IMR-90 (cell line): Measurements from ENCODE around the gene NDST1. TPM values are rescaled to one million over a fixed set of nuclear protein-coding genes. Genes with fewer than 3 reads are reported as not detected.

Source experiments
- ATAC-seq: fragments of 200-7000 bp; cut with Tn5 transposase; 2 replicates; pipeline ENCODE4 v1.9.1; 2020; ENCODE audit warnings: low read depth, mild to moderate bottlenecking, moderate library complexity
- BruUV-seq: library from RNA; stranded (reverse); fragments of 400-500 nt; replicated peaks from 2 replicates; lab custom pipeline; 2021; lab: Mats Ljungman, UMichigan
- CTCF ChIA-PET: fragments of 300-600 bp; formaldehyde crosslinking; extraction: SDS; loops from one replicate; lab custom pipeline; 2021; ENCODE audit warnings: antibody characterized with exemption; lab: Yijun Ruan, JAX
- POLR2A ChIA-PET: fragments of 300-600 bp; sonication (Branson Sonifier 250); formaldehyde crosslinking; loops from one replicate; lab custom pipeline; 2022; ENCODE audit warnings: antibody characterized with exemption; ENCODE audit not compliant: unreplicated experiment; lab: Charles Lee
- DNase-seq: peaks from one replicate; pipeline ENCODE4 v3.0.0; 2013
- H2AFZ ChIP-seq: replicated peaks from 2 replicates; pipeline ENCODE3; 2013; ENCODE audit warnings: low read length, mild to moderate bottlenecking; ENCODE audit not compliant: poor library complexity
- H2AK5ac ChIP-seq: 2 replicates; pipeline ENCODE4 v1.6.1; 2013; ENCODE audit warnings: low read depth, low read length, inconsistent platforms
- H2AK9ac ChIP-seq: replicated peaks from 2 replicates; pipeline ENCODE3; 2013; ENCODE audit warnings: mild to moderate bottlenecking, low read depth, low read length, moderate library complexity; ENCODE audit not compliant: poor library complexity
- H2BK120ac ChIP-seq: 2 replicates; pipeline ENCODE4 v1.6.1; 2013; ENCODE audit warnings: low read depth, low read length, inconsistent platforms
- H2BK15ac ChIP-seq: 3 replicates; pipeline ENCODE4 v1.6.1; 2013; ENCODE audit warnings: low read depth, low read length, inconsistent platforms
- H2BK20ac ChIP-seq: 2 replicates; pipeline ENCODE4 v1.6.1; 2013; ENCODE audit warnings: low read depth, mild to moderate bottlenecking, inconsistent platforms, low read length, moderate library complexity
- H2BK5ac ChIP-seq: 2 replicates; pipeline ENCODE4 v1.6.1; 2013; ENCODE audit warnings: mild to moderate bottlenecking, low read depth, low read length, inconsistent platforms; ENCODE audit not compliant: poor library complexity, severe bottlenecking
- H3K14ac ChIP-seq: replicated peaks from 2 replicates; pipeline ENCODE4 v1.6.1; 2013; ENCODE audit warnings: low read depth, low read length, inconsistent platforms
- H3K18ac ChIP-seq: 2 replicates; pipeline ENCODE4 v1.6.1; 2013; ENCODE audit warnings: low read depth, low read length, control low read depth
- H3K23ac ChIP-seq: 2 replicates; pipeline ENCODE4 v1.6.1; 2013; ENCODE audit warnings: low read depth, low read length, inconsistent platforms
- H3K27ac ChIP-seq: 2 replicates; pipeline ENCODE4 v1.5.1; 2013; ENCODE audit warnings: mild to moderate bottlenecking, control low read depth, low read length; ENCODE audit not compliant: insufficient read depth
- H3K27me3 ChIP-seq: 2 replicates; pipeline ENCODE4 v1.6.1; 2013; ENCODE audit warnings: low read length; ENCODE audit not compliant: control insufficient read depth, insufficient read depth
- H3K36me3 ChIP-seq: 2 replicates; pipeline ENCODE4 v1.6.1; 2013; ENCODE audit warnings: low read length, mixed read lengths; ENCODE audit not compliant: control insufficient read depth, insufficient read depth
- H3K4ac ChIP-seq: 2 replicates; pipeline ENCODE4 v1.6.1; 2013; ENCODE audit warnings: low read depth, low read length, inconsistent platforms
- H3K4me1 ChIP-seq: 2 replicates; pipeline ENCODE4 v1.6.1; 2013; ENCODE audit warnings: low read length, mixed read lengths; ENCODE audit not compliant: control insufficient read depth, insufficient read depth
- H3K4me2 ChIP-seq: 2 replicates; pipeline ENCODE4 v1.6.1; 2013; ENCODE audit warnings: low read depth, mild to moderate bottlenecking, control low read depth, low read length, moderate library complexity
- H3K4me3 ChIP-seq: 2 replicates; pipeline ENCODE4 v1.5.1; 2013; ENCODE audit warnings: low read depth, mild to moderate bottlenecking, control low read depth, low read length, moderate library complexity; ENCODE audit not compliant: insufficient read depth
- H3K56ac ChIP-seq: 2 replicates; pipeline ENCODE4 v1.6.1; 2013; ENCODE audit warnings: low read length, inconsistent platforms; ENCODE audit not compliant: insufficient read depth; ENCODE audit errors: extremely low read depth
- H3K79me1 ChIP-seq, 2 experiments: 2 replicates each; pipeline ENCODE4 v1.6.1; 2013; ENCODE audit warnings: low read length in 2 of 2, inconsistent platforms in 1 of 2, low read depth in 1 of 2
- H3K9ac ChIP-seq: 2 replicates; pipeline ENCODE4 v1.6.1; 2013; ENCODE audit warnings: low read depth, low read length, control low read depth
- H3K9me1 ChIP-seq: 2 replicates; pipeline ENCODE4 v1.6.1; 2013; ENCODE audit warnings: low read length, inconsistent platforms; ENCODE audit not compliant: insufficient read depth
- H3K9me3 ChIP-seq: 2 replicates; pipeline ENCODE4 v1.6.1; 2013; ENCODE audit warnings: low read length; ENCODE audit not compliant: control insufficient read depth, insufficient read depth
- H4K20me1 ChIP-seq: 2 replicates; pipeline ENCODE4 v1.6.1; 2013; ENCODE audit warnings: low read length, inconsistent platforms; ENCODE audit not compliant: insufficient read depth
- H4K5ac ChIP-seq: 2 replicates; pipeline ENCODE4 v1.6.1; 2013; ENCODE audit warnings: mild to moderate bottlenecking, low read depth, low read length, control low read depth
- H4K8ac ChIP-seq, 2 experiments: 2 replicates each; pipeline ENCODE4 v1.6.1; 2013; ENCODE audit warnings: low read depth in 2 of 2, low read length in 2 of 2, control low read depth in 1 of 2, inconsistent platforms in 1 of 2
- H4K91ac ChIP-seq: 2 replicates; pipeline ENCODE4 v1.6.1; 2013; ENCODE audit warnings: low read depth, low read length, inconsistent platforms; ENCODE audit not compliant: insufficient read depth
- NFE2L2 ChIP-seq: fragments of 150-350 bp; IDR thresholded peaks from 2 replicates; pipeline ENCODE4 v1.6.1; 2016; ENCODE audit warnings: low read depth, mild to moderate bottlenecking, low read length
- WGBS, 2 experiments: methylation state at CpG; one replicate each; pipeline versions ENCODE4 v1.1.5 to v1.1.7; 2013; ENCODE audit warnings: missing lambda C conversion rate in 2 of 2; ENCODE audit not compliant: insufficient read length in 1 of 2; ENCODE audit errors: extremely low coverage in 2 of 2; 5-methylcytosine and 5-hydroxymethylcytosine counted together
- dilution Hi-C: fragments of 300-500 bp; cut with HindIII; formaldehyde crosslinking; loops from one replicate; pipeline ENCODE4 v1.14.3; 2018; ENCODE audit warnings: low sequenced_read_pairs; ENCODE audit not compliant: unreplicated experiment
- in situ Hi-C: fragments of 300-500 bp; cut with MboI; formaldehyde crosslinking; loops from 3 replicates; pipeline ENCODE4 v1.14.3; 2019; ENCODE audit warnings: low sequenced_read_pairs, inconsistent platforms, mixed read lengths
- intact Hi-C: fragments of 100-400 bp; cut with micrococcal nuclease; formaldehyde crosslinking; loops from 2 replicates; pipeline ENCODE4 v1.10.0; 2022
- polyA plus RNA-seq, 3 experiments: library from polyadenylated mRNA; depleted of rRNA; stranded (reverse); fragments of >200 nt; gene quantifications; 2 replicates each; pipeline ENCODE4 v1.2.3, GENCODE V29; 2012; ENCODE audit warnings: low replicate concordance in 1 of 3
- total RNA-seq: library from RNA; depleted of rRNA; stranded (reverse); fragments of >200 nt; gene quantifications from 2 replicates; pipeline ENCODE4 v1.2.3, GENCODE V29; 2012

Gene NDST1
- total and polyA plus RNA-seq, 2 of the 4 experiments (the other 2 are of a cell fraction), result 30.5 to 80.4 TPM

GRCh38 chr5:150598821-150599273, 90.9 kb downstream of the NDST1 start:
- Histone ChIP-seq H3K4me1 (peaks cover 7% of the 10 kb centered on the region), H3K9ac (no peak overlapping the region), H2AFZ (no peak overlapping the region), H4K20me1 (no peaks in the 10 kb centered on the region), H3K79me1 (no peaks in the 10 kb centered on the region), H3K14ac (no peak overlapping the region), H4K5ac (no peak overlapping the region), H3K27ac (no peak overlapping the region), H3K27me3 (no peaks in the 10 kb centered on the region; the same call in 1 of the 2 replicates), H2BK120ac (no peak overlapping the region), H3K18ac (no peak overlapping the region), H2BK5ac (no peak overlapping the region), H3K4ac (no peak overlapping the region), H2AK5ac (no peak overlapping the region), H3K9me1 (no peaks in the 10 kb centered on the region), H3K4me3 (no peak overlapping the region), H3K9me3 (no peaks in the 10 kb centered on the region), H2BK20ac (no peak overlapping the region), H4K91ac (0 out of 2 replicates have a peak overlapping the region, but pooled peaks have one; percentile 11), H2AK9ac (no peak overlapping the region), H3K36me3 (no peaks in the 10 kb centered on the region), H3K23ac (no peak overlapping the region), H3K4me2 (no peak overlapping the region), H4K8ac (no peak overlapping the region), H3K56ac (no peak overlapping the region), H2BK15ac (no peak overlapping the region)
- POLR2A ChIA-PET, result no interaction called here
- no TSS peak for BruUV-seq
- in situ Hi-C loops (no loop called here), intact Hi-C loops (no loop called here), dilution Hi-C loops (no loop called here)
- DNase-seq, result no peak
- CTCF ChIA-PET, result no interaction called here
- no peak for ATAC-seq
- no peak for TF ChIP-seq NFE2L2
- 100% methylated on average over 3 of the region's 12 CpGs; no CpG with 5 or more reads in 1 of the 2 experiments for WGBS, 2 experiments
